Caco-2 (cell line): ENCODE measurements around the gene TSPAN15. TPM values are rescaled to one million over a fixed set of nuclear protein-coding genes. Genes with fewer than 3 reads are reported as not detected.
A peak's percentile ranks its signal among the peaks of the same experiment; 100 is the strongest.

Experiments
- BruUV-seq: library from RNA; stranded (reverse); fragments of 400-500 nt; replicated peaks from 2 replicates; lab custom pipeline; 2021; lab: Mats Ljungman, UMichigan
- CTCF ChIA-PET: fragments of 300-600 bp; sonication (Branson Sonifier 250); formaldehyde crosslinking; loops from one replicate; lab custom pipeline; 2022; ENCODE audit warnings: antibody characterized with exemption; lab: Charles Lee
- POLR2A ChIA-PET: fragments of 300-600 bp; sonication (Branson Sonifier 250); formaldehyde crosslinking; loops from one replicate; lab custom pipeline; 2022; ENCODE audit warnings: antibody characterized with exemption; lab: Charles Lee
- DNase-seq, 2 experiments: peaks; one replicate each; pipeline versions ENCODE4 v3.0.0 to v3.0.0-alpha.2; 2020 to 2022
- H3K27me3 ChIP-seq: replicated peaks from 2 replicates; pipeline ENCODE4 v1.6.0; 2011; ENCODE audit warnings: low read length; ENCODE audit not compliant: control insufficient read depth, insufficient read depth
- H3K36me3 ChIP-seq: 2 replicates; pipeline ENCODE4 v1.5.1; 2011; ENCODE audit warnings: low read length; ENCODE audit not compliant: control insufficient read depth, insufficient read depth
- H3K4me1 ChIP-seq: fragments of 250-450 bp; sonication (Bioruptor Pico); 2 replicates; pipeline ENCODE4 v1.5.1; 2020; ENCODE audit warnings: mild to moderate bottlenecking
- H3K4me3 ChIP-seq: 2 replicates; pipeline ENCODE4 v1.5.1; 2011; ENCODE audit warnings: low read depth, mild to moderate bottlenecking, control low read depth, low read length
- H3K9me3 ChIP-seq: fragments of 250-450 bp; sonication (Bioruptor Pico); 2 replicates; pipeline ENCODE4 v1.5.1; 2020; ENCODE audit warnings: mild to moderate bottlenecking, moderate library complexity
- H3K27ac Mint-ChIP-seq: one replicate; pipeline ENCODE4 v1.8.0; 2022; ENCODE audit warnings: mixed read lengths; ENCODE audit not compliant: unreplicated experiment
- H3K27me3 Mint-ChIP-seq: one replicate; pipeline ENCODE4 v1.8.0; 2022; ENCODE audit warnings: mixed read lengths; ENCODE audit not compliant: insufficient read depth, unreplicated experiment
- H3K36me3 Mint-ChIP-seq: one replicate; pipeline ENCODE4 v1.8.0; 2022; ENCODE audit warnings: mild to moderate bottlenecking, mixed read lengths; ENCODE audit not compliant: insufficient read depth, unreplicated experiment
- H3K4me1 Mint-ChIP-seq: one replicate; pipeline ENCODE4 v1.8.0; 2022; ENCODE audit warnings: low read depth, mixed read lengths; ENCODE audit not compliant: unreplicated experiment
- H3K4me3 Mint-ChIP-seq: one replicate; pipeline ENCODE4 v1.8.0; 2022; ENCODE audit warnings: mild to moderate bottlenecking, moderate library complexity, mixed read lengths; ENCODE audit not compliant: unreplicated experiment
- H3K9me3 Mint-ChIP-seq: one replicate; pipeline ENCODE4 v1.8.0; 2022; ENCODE audit warnings: mixed read lengths; ENCODE audit not compliant: unreplicated experiment
- CTCF ChIP-seq, 2 experiments: fragments of 200-600 bp in 1 of 2; IDR thresholded peaks; 1 replicate in 1 of 2; 2 replicates in 1 of 2; pipeline versions ENCODE4 v1.5.1 to v1.8.0; 2011 to 2022; ENCODE audit warnings: antibody characterized with exemption in 1 of 2, control low read depth in 1 of 2, inconsistent platforms in 1 of 2, low read depth in 1 of 2, low read length in 1 of 2, mild to moderate bottlenecking in 1 of 2, moderate library complexity in 1 of 2; ENCODE audit not compliant: insufficient read depth in 1 of 2, severe bottlenecking in 1 of 2, unreplicated experiment in 1 of 2
- intact Hi-C: fragments of 100-400 bp; cut with micrococcal nuclease; formaldehyde crosslinking; loops from one replicate; pipeline ENCODE4 v1.10.0; 2022; ENCODE audit not compliant: unreplicated experiment
- total RNA-seq: library from RNA; stranded (reverse); gene quantifications from 2 replicates; pipeline ENCODE4 v1.2.3, GENCODE V29; 2022

Gene TSPAN15
- total RNA-seq, 1 experiment from 2014 or later = 86.5 TPM

- H3K36me3 Mint-ChIP-seq = peaks cover 17% of the 10 kb centered on the region
- CTCF ChIA-PET = interaction anchor here (1.7 kb wide), 1 partner anchor 11 kb away, joined by 4 read pairs; no protein-coding TSS in a partner anchor
- H3K27ac Mint-ChIP-seq = no peak overlapping the region
- peaks cover 48% of the 10 kb centered on the region for H3K4me1 ChIP-seq
- no peak overlapping the region for H3K4me3 ChIP-seq
- BruUV-seq = no TSS peak
- intact Hi-C loops = no loop called here
- H3K9me3 ChIP-seq = no peaks in the 10 kb centered on the region
- H3K9me3 Mint-ChIP-seq = no peaks in the 10 kb centered on the region
- H3K4me3 Mint-ChIP-seq = no peak overlapping the region
- H3K27me3 ChIP-seq = no peaks in the 10 kb centered on the region
- TF ChIP-seq CTCF (IDR thresholded peaks at IDR 0.05; ENCODE audit: insufficient read depth in 1 of 2, low read depth in 1 of 2, low read length in 1 of 2, severe bottlenecking in 1 of 2, unreplicated experiment in 1 of 2) = no peak
- POLR2A ChIA-PET = no interaction called here
- DNase-seq = no peak
- H3K4me1 Mint-ChIP-seq = peaks cover 32% of the 10 kb centered on the region
- H3K27me3 Mint-ChIP-seq = no peaks in the 10 kb centered on the region
- H3K36me3 ChIP-seq = no peaks in the 10 kb centered on the region
Measured at GRCh38 chr10:69461243-69462025, 10.2 kb downstream of the TSPAN15 start.

DNA sequence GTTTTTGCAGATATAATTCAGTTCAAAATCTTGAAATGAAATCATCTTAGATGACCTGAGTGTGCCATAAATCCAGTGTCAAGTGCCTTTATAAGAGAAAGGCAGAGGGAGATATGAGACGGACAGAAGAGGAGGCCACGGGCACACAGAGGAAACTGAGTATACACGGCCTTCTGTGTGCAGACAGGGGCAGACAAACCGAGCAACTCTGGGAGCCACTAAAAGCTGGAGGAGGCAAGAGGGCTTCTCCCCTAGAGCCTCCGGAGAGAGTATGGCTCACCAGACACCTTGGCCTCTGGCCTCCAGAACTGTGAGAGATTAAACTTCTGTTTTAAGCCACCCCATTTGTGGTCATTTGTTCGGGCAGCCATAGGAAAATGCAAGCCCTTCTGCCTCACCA lies 12.6 kb downstream of the TSPAN15 start:
- no peak overlapping the region for H3K4me3 ChIP-seq
- intact Hi-C loops = no loop called here
- no TSS peak for BruUV-seq
- no peaks in the 10 kb centered on the region for H3K27me3 ChIP-seq
- DNase-seq = no peak
- POLR2A ChIA-PET = no interaction called here
- CTCF ChIA-PET = no interaction called here
- Mint-ChIP-seq H3K36me3 (peaks cover 5% of the 10 kb centered on the region), H3K4me1 (peaks cover 23% of the 10 kb centered on the region), H3K27ac (peak overlapping the region; percentile 26), H3K9me3 (no peaks in the 10 kb centered on the region), H3K27me3 (no peaks in the 10 kb centered on the region), H3K4me3 (no peak overlapping the region)
- peaks cover 36% of the 10 kb centered on the region for H3K4me1 ChIP-seq
- no peaks in the 10 kb centered on the region for H3K9me3 ChIP-seq
- no peak for TF ChIP-seq CTCF (IDR thresholded peaks at IDR 0.05; ENCODE audit: insufficient read depth in 1 of 2, low read depth in 1 of 2, low read length in 1 of 2, severe bottlenecking in 1 of 2, unreplicated experiment in 1 of 2)
- no peaks in the 10 kb centered on the region for H3K36me3 ChIP-seq

DNA sequence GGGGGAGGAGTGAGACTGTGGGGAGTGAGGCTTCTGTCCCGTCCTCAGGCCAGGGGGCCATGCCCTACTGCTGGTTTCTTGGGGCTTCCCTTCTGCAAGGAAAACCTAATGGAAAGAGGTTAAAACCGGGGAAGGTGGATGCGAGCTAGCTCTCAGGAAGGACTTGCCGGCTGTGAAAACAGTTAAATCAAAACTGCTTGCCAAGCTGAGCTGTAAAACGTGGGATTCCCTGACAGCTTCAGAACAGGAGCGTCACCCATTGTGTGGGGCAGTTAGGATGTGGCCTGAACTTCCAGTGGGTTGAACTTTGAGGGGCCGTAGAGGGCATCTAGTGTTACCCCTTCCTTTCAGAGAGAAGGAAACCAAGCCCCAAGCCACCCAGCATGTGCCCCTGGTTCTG lies 13.1 kb downstream of the TSPAN15 start:
- Mint-ChIP-seq H3K36me3 (peaks cover 5% of the 10 kb centered on the region), H3K27ac (peak overlapping the region; percentile 26), H3K4me3 (no peak overlapping the region), H3K27me3 (no peaks in the 10 kb centered on the region), H3K4me1 (peaks cover 19% of the 10 kb centered on the region), H3K9me3 (no peaks in the 10 kb centered on the region)
- no peaks in the 10 kb centered on the region for H3K9me3 ChIP-seq
- peaks cover 36% of the 10 kb centered on the region for H3K4me1 ChIP-seq
- H3K36me3 ChIP-seq = no peaks in the 10 kb centered on the region
- no peak for DNase-seq
- no peak overlapping the region for H3K4me3 ChIP-seq
- H3K27me3 ChIP-seq = no peaks in the 10 kb centered on the region
- intact Hi-C loops = no loop called here
- ChIA-PET POLR2A (interaction anchor here (1.2 kb wide), 1 partner anchor 14 kb away, joined by 3 read pairs; no protein-coding TSS in a partner anchor), CTCF (interaction anchor here (1.1 kb wide), 1 partner anchor 13 kb away, joined by 4 read pairs; the partner anchor contains the start of gene TSPAN15)
- TF ChIP-seq CTCF (IDR thresholded peaks at IDR 0.05; ENCODE audit: insufficient read depth in 1 of 2, low read depth in 1 of 2, low read length in 1 of 2, severe bottlenecking in 1 of 2, unreplicated experiment in 1 of 2) = no peak
- BruUV-seq = no TSS peak
